ENCODE results near the gene ARHGEF28.

ARHGEF28 gene

GRCh38 chr5:73892218-73892617, 266.2 kb downstream of the ARHGEF28 start:
- no peak for DNase-seq (ENCODE audit: extremely low spot score, insufficient read length, low read depth)
- FAIRE-seq = no peak

GRCh38 chr5:73892806-73893205, 266.8 kb downstream of the ARHGEF28 start:
- DNase-seq (ENCODE audit: extremely low spot score, insufficient read length, low read depth) = no peak
- no peak for FAIRE-seq

GRCh38 chr5:73893813-73894212, 267.8 kb downstream of the ARHGEF28 start:
- FAIRE-seq = no peak
- no peak for DNase-seq (ENCODE audit: extremely low spot score, insufficient read length, low read depth)

- FAIRE-seq (no peak), DNase-seq (ENCODE audit: extremely low spot score, insufficient read length, low read depth) (no peak)
Measured at GRCh38 chr5:73894860-73895259, 268.9 kb downstream of the ARHGEF28 start.

- FAIRE-seq = no peak
- DNase-seq (ENCODE audit: extremely low spot score, insufficient read length, low read depth) = no peak
Measured at GRCh38 chr5:73895471-73895870, 269.5 kb downstream of the ARHGEF28 start.

- no peak for FAIRE-seq
Measured at GRCh38 chr5:73896097-73896496, 270.1 kb downstream of the ARHGEF28 start.

GRCh38 chr5:73896668-73897067, 270.7 kb downstream of the ARHGEF28 start:
- FAIRE-seq (no peak), DNase-seq (ENCODE audit: extremely low spot score, insufficient read length, low read depth) (no peak)

More at GRCh38 chr5:73896097-73896496, 270.1 kb downstream of the ARHGEF28 start:
- no peak for DNase-seq (ENCODE audit: extremely low spot score, insufficient read length, low read depth)

- no peak for DNase-seq (ENCODE audit: extremely low spot score, insufficient read length, low read depth)
- no peak for FAIRE-seq
Measured at GRCh38 chr5:73897893-73898292, 271.9 kb downstream of the ARHGEF28 start.

GRCh38 chr5:73899055-73899454, 273.1 kb downstream of the ARHGEF28 start:
- FAIRE-seq (peak; percentile 93), DNase-seq (ENCODE audit: extremely low spot score, insufficient read length, low read depth) (peak; percentile 36)

- FAIRE-seq (peak; percentile 36), DNase-seq (ENCODE audit: extremely low spot score, insufficient read length, low read depth) (no peak)
Measured at GRCh38 chr5:73899916-73900315, 273.9 kb downstream of the ARHGEF28 start.

- DNase-seq (ENCODE audit: extremely low spot score, insufficient read length, low read depth) (no peak), FAIRE-seq (no peak)
Measured at GRCh38 chr5:73900566-73900965, 274.6 kb downstream of the ARHGEF28 start.

- FAIRE-seq = no peak
- no peak for DNase-seq (ENCODE audit: extremely low spot score, insufficient read length, low read depth)
Measured at GRCh38 chr5:73901043-73901442, 275.0 kb downstream of the ARHGEF28 start.

- FAIRE-seq (no peak), DNase-seq (ENCODE audit: extremely low spot score, insufficient read length, low read depth) (no peak)
Measured at GRCh38 chr5:73901455-73901854, 275.5 kb downstream of the ARHGEF28 start.

- FAIRE-seq (peak; percentile 90), DNase-seq (ENCODE audit: extremely low spot score, insufficient read length, low read depth) (no peak)
Measured at GRCh38 chr5:73902327-73903051, 276.5 kb downstream of the ARHGEF28 start.

- FAIRE-seq = no peak
Measured at GRCh38 chr5:73903169-73903568, 277.2 kb downstream of the ARHGEF28 start.

GRCh38 chr5:73906277-73906676, 280.3 kb downstream of the ARHGEF28 start:
- no peak for FAIRE-seq

More at GRCh38 chr5:73903169-73903568, 277.2 kb downstream of the ARHGEF28 start:
- no peak for DNase-seq (ENCODE audit: extremely low spot score, insufficient read length, low read depth)

GRCh38 chr5:73907164-73907563, 281.2 kb downstream of the ARHGEF28 start:
- FAIRE-seq = no peak
- no peak for DNase-seq (ENCODE audit: extremely low spot score, insufficient read length, low read depth)

More at GRCh38 chr5:73906277-73906676, 280.3 kb downstream of the ARHGEF28 start:
- no peak for DNase-seq (ENCODE audit: extremely low spot score, insufficient read length, low read depth)

- no peak for DNase-seq (ENCODE audit: extremely low spot score, insufficient read length, low read depth)
- FAIRE-seq = no peak
Measured at GRCh38 chr5:73908395-73908794, 282.4 kb downstream of the ARHGEF28 start.

- no peak for FAIRE-seq
Measured at GRCh38 chr5:73908846-73909245, 282.9 kb downstream of the ARHGEF28 start.

GRCh38 chr5:73909474-73909873, 283.5 kb downstream of the ARHGEF28 start:
- DNase-seq (ENCODE audit: extremely low spot score, insufficient read length, low read depth) (no peak), FAIRE-seq (no peak)

More at GRCh38 chr5:73908846-73909245, 282.9 kb downstream of the ARHGEF28 start:
- no peak for DNase-seq (ENCODE audit: extremely low spot score, insufficient read length, low read depth)

- no peak for DNase-seq (ENCODE audit: extremely low spot score, insufficient read length, low read depth)
- peak; percentile 41 for FAIRE-seq
Measured at GRCh38 chr5:73911761-73912393, 285.9 kb downstream of the ARHGEF28 start.

Data from GM18507 (cell line).